GM19351 (cell line): Measurements from ENCODE around the gene DCHS2.
"Not testable (repeated sequence)": the region's sequence is repeated elsewhere in the genome, so short reads cannot be mapped to it uniquely, and the experiment has no call there.

Experiments
- ATAC-seq: cut with Tn5 transposase; IDR thresholded peaks from one replicate; pipeline ENCODE4 v1.9.1; 2021; ENCODE audit warnings: mild to moderate bottlenecking, moderate library complexity; ENCODE audit not compliant: unreplicated experiment

The DCHS2 gene

GRCh38 chr4:154222875-154223274 is 268.7 kb downstream of the DCHS2 start:
- ATAC-seq = no peak

DNA sequence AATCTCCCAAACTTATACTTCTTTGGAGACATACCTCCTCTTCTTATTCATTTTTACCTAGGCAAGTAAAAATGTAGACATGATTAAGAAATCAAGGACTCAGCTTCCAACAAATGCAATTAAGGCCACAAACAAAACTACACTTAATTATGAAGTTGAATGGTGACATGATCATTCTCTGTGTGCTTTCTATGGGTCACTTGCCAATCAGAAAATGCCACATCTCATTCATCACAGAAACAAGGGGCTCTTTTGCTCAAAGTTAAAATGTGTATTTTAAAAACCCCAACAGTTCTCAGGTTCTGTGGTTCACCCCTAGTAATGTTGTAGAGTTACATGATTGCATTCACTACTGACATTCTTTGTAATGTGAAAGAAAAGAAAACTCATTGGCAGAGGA is 273.5 kb downstream of the DCHS2 start:
- ATAC-seq = no peak

DNA sequence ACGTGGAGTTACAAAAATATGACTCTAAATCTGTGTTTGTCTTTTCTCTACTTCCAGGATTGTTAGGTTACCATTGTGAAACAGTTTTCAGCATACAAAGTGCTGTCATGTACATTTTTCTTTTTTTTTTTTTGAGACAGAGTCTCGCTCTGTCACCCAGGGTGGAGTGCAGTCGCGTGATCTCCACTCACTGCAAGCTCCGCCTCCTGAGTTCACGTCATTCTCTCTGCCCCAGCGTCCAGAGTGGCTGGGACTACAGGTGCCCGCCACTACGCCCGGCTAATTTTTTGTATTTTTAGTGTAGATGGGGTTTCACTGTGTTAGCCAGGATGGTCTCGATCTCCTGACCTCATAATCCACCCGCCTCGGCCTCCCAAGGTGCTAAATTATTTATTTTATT is 274.2 kb downstream of the DCHS2 start:
- ATAC-seq = not testable (repeated sequence)

DNA sequence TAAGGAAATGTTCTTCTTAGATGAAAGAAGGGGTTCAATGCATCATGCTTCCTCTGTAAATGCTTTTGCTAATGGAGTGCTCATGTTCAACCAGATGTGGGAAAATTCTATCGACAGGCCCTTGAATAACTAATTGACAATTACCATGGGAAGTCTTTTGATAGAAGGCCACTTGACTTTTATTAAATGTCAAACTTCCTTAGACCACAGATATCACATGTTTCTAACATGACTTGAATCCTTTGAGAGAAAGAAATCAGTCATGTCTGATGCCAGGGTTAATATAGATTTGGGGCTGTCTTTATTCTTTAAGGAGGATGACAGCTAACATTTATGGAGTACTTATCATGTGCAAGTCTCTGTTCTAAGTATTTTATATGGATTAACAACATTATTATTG is 280.1 kb downstream of the DCHS2 start:
- no peak for ATAC-seq

DNA sequence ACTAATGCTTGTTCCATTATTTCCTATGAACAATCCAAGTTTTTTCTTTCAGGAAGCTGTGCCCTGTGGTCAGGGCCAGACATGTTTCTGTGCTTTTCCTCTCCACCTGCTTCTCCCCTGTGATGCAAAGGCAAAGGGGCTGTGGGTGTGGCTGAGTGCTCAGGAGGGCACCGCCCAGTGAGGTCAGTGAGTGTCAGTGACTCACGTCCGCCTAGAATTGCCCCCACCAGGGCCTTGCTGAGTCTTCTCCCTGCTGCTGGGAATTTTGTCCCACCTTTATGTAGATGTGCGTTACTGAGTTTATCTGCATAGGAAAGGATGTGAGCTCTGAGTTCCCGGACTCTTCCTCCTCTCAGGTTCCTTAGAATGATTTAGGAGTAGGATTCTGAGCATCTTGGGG is 283.2 kb downstream of the DCHS2 start:
- no peak for ATAC-seq

GRCh38 chr4:154205471-154205870 is 286.1 kb downstream of the DCHS2 start:
- no peak for ATAC-seq

DNA sequence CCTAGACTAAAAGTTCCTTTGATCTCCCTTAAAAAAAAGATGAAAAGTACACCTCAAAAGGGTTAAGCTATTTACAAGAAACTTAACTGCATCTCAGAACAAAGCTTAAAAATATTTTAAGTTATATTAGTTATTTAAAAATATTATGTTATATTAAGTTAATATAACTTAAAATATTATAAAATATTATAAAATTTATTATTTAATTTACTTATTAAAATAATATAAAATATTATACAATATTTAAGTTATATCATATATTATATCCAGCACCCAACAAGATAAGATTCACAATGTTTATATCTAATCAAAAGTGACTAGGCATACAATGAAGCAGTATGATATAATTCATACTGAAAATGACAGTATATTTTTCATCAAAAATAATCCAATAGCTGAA is 296.9 kb downstream of the DCHS2 start:
- no peak for ATAC-seq

DNA sequence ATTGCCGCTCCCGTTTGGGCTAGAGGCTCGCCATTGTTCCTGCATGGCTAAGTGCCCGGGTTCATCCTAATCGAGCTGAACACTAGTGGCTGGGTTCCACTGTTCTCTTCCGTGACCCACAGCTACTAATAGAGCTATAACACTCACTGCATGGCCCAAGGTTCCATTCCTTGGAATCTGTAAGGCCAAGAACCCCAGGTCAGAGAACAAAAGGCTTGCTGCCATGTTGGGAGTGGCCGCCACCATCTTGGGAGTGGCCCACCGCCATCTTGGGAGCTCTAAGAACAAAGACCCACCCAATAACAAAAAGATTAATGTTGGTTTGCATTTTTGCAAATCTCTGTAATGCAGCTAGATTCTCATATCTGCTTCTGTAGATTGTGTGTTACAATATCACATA is 299.0 kb downstream of the DCHS2 start:
- ATAC-seq = no peak

DNA sequence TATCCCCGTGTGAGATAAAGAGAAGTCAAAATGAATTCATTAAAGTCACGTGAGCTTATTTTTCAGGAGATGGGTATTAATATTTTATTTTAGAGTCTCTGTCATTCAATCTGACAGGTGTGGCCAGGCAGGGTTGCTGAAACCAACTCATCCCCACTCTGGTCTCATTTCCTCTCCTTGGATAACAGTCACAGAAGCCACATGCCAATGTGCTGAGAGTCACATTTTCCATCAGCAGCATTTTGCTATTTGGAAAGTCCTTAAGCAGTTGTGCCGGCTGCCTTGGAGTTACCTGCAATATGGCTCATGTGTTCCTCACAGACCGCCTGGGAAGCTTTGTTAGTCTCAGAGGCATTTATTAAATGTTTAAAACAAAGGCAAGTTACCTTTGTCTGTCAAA is 302.3 kb downstream of the DCHS2 start:
- ATAC-seq = no peak

DNA sequence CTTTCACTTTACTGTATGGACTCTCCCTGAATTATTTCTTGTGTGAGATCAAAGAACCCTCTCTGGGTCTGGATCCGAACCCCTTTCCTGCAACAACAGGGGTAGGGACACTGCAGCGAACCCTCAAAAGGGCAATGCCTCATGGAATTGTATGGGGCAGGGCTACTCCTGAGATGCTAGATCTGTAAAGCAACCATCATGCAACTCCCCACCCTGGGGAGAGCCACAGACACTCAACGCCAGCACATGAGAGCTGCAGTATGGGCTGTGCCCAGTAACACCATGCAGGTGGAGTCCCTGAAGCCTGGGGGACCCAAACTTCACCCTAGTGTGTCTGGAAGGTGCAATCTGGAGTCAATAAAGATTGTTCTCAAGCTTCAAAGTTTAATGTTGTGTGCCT is 304.7 kb downstream of the DCHS2 start:
- no peak for ATAC-seq

DNA sequence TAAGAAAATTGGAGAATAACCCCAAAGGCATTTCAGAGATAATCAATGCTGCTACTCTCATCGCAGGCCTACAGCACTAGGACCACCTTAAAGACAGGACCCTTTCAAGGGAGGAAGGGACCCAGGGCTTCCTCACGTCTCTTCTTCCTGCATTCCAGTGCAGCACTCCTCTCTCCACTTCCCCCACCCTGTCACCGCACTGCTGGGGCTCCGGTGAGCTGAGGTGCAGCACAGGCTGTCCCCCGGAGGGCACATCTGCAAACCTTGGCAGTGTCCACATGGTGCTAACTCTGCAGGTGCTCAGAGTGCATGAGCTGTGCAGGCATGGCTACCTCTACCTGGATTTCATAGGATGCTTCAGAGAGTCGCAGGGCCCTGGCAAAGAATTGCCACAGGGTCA is 305.6 kb downstream of the DCHS2 start:
- ATAC-seq = no peak

- no peak for ATAC-seq
These were observed 307.4 kb downstream of the DCHS2 start for GRCh38 chr4:154184238-154184637.

DNA sequence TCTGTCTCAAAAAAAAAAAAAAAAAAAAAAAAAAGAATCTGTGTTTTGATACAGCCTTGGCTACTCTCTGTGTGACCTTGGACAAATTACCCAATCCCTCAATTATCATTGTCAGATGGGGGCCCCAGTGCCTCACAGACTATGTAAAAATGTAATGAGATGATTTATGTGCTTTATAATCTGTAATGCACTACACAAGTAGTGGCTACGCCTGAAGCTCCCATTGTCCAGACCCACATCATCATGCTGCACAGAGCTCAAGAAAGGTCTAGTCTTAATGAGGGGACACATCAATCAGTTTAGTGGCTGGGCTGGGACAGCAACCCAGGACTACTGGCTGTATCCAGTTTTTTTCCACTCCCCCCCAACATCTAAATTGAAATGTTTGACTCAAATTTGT is 308.3 kb downstream of the DCHS2 start:
- ATAC-seq = no peak
